Measurements from ENCODE around the gene PRMT6. TPM values are rescaled to one million over a fixed set of nuclear protein-coding genes. Genes with fewer than 3 reads are reported as not detected.
"Not testable (repeated sequence)": the region's sequence is repeated elsewhere in the genome, so short reads cannot be mapped to it uniquely, and the experiment has no call there.

The PRMT6 gene
- total and polyA plus RNA-seq, 10 donors = 10.2 to 18.9 (median 13.9) TPM

GRCh38 chr1:107079249-107079648 is 22.8 kb downstream of the PRMT6 start:
- intact Hi-C loops (cut with DNase I; ENCODE audit: low total_unique reads) = no loop called here
- 44 to 61% (median 50%) methylated on average over 1 of the region's 1 CpG for WGBS, 5 donors
- DNase-seq = no peak
- Histone ChIP-seq H3K4me1 (no peaks in the 10 kb centered on the region), H3K27ac (no peak overlapping the region), H3K27me3 (replicated peaks in 1 of 7) (no peaks in the 10 kb centered on the region), H3K4me3 (no peak overlapping the region), H3K36me3 (no peaks in the 10 kb centered on the region), H3K9me3 (peaks cover 0 to 12% (median 8%) of the 10 kb centered on the region in 8 donors)
- TF ChIP-seq, protein P1, sequence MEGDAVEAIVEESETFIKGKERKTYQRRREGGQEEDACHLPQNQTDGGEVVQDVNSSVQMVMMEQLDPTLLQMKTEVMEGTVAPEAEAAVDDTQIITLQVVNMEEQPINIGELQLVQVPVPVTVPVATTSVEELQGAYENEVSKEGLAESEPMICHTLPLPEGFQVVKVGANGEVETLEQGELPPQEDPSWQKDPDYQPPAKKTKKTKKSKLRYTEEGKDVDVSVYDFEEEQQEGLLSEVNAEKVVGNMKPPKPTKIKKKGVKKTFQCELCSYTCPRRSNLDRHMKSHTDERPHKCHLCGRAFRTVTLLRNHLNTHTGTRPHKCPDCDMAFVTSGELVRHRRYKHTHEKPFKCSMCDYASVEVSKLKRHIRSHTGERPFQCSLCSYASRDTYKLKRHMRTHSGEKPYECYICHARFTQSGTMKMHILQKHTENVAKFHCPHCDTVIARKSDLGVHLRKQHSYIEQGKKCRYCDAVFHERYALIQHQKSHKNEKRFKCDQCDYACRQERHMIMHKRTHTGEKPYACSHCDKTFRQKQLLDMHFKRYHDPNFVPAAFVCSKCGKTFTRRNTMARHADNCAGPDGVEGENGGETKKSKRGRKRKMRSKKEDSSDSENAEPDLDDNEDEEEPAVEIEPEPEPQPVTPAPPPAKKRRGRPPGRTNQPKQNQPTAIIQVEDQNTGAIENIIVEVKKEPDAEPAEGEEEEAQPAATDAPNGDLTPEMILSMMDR (IDR thresholded peaks at IDR 0.05 in 8 of 11, conservative IDR thresholded peaks at IDR 0.05 in 3 of 11) = no peak
- TF ChIP-seq POLR2A (IDR thresholded peaks at IDR 0.05) (no peak), POLR2AphosphoS5 (IDR thresholded peaks at IDR 0.05) (no peak)

GRCh38 chr1:107081102-107081501 is 24.6 kb downstream of the PRMT6 start:
- no peaks in the 10 kb centered on the region for H3K36me3 ChIP-seq
- no peaks in the 10 kb centered on the region for H3K4me1 ChIP-seq
- H3K27ac ChIP-seq = no peak overlapping the region
- no peak for DNase-seq
- intact Hi-C loops (cut with DNase I; ENCODE audit: low total_unique reads) = no loop called here
- H3K4me3 ChIP-seq = no peak overlapping the region
- H3K27me3 ChIP-seq (replicated peaks in 1 of 7) = no peaks in the 10 kb centered on the region
- 45 to 68% (median 59%) methylated on average over 2 of the region's 2 CpGs for WGBS, 5 donors
- peaks cover 0 to 30% (median 26%) of the 10 kb centered on the region in 8 donors for H3K9me3 ChIP-seq
- TF ChIP-seq POLR2A (IDR thresholded peaks at IDR 0.05) (no peak), POLR2AphosphoS5 (IDR thresholded peaks at IDR 0.05) (no peak)
- TF ChIP-seq, protein P1 (IDR thresholded peaks at IDR 0.05 in 8 of 11, conservative IDR thresholded peaks at IDR 0.05 in 3 of 11) = no peak

GRCh38 chr1:107091418-107091817 is 34.9 kb downstream of the PRMT6 start:
- Histone ChIP-seq H3K27ac (no peak overlapping the region), H3K36me3 (no peaks in the 10 kb centered on the region), H3K9me3 (peaks cover 0 to 7% (median under 1%) of the 10 kb centered on the region in 8 donors), H3K4me3 (no peak overlapping the region), H3K4me1 (no peaks in the 10 kb centered on the region), H3K27me3 (replicated peaks in 1 of 7) (no peaks in the 10 kb centered on the region)
- no peak for DNase-seq
- TF ChIP-seq, protein P1 (IDR thresholded peaks at IDR 0.05 in 8 of 11, conservative IDR thresholded peaks at IDR 0.05 in 3 of 11) = no peak
- no peak for TF ChIP-seq POLR2A (IDR thresholded peaks at IDR 0.05)
- TF ChIP-seq POLR2AphosphoS5 (IDR thresholded peaks at IDR 0.05) = no peak
- intact Hi-C loops (cut with DNase I; ENCODE audit: low total_unique reads) = no loop called here
- 84 to 95% (median 89%) methylated on average over 1 of the region's 1 CpG for WGBS, 5 donors

DNA sequence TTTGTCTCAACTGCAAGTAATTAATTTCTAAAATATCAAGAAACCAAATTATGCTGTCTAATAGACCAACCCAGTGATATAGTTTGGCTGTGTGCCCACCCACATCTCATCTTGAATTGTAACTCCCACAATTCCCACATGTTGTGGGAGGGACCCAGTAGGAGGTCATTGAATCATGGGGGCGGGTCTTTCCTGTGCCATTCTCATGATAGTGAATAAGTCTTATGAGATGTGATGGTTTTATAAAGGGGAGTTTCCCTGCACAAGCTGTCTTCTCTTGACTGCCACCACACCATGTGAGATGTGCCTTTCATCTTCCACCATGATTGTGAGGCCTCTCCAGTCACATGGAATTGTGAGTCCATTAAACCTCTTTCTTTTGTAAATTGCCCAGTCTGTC is 36.9 kb downstream of the PRMT6 start:
- H3K4me1 ChIP-seq; intact Hi-C loops (cut with DNase I; ENCODE audit: low total_unique reads); H3K36me3 ChIP-seq; H3K4me3 ChIP-seq; H3K9me3 ChIP-seq; H3K27me3 ChIP-seq (replicated peaks in 1 of 7); H3K27ac ChIP-seq; DNase-seq: not testable (repeated sequence)
- 61 to 93% (median 79%) methylated on average over 1 of the region's 1 CpG for WGBS, 5 donors

DNA sequence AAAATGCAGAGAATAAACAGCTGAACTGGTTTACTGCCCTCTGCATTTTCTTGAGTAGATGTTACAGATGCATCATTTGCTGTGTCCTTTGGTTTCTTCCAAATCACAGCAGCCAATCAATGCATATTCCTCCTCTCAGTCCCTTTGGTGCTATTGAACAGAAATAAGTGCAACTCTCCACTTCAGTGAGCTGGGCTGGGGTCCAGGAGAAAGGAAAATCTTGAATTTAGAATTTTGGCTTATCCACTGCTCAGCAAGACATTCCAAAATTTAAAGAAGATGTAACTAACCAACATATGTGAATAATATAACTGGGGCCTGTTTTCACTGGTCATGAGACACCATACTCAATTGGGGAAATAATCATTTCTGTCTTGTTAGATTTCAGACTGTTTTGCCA is 39.2 kb downstream of the PRMT6 start:
- H3K27me3 ChIP-seq (replicated peaks in 1 of 7) = no peaks in the 10 kb centered on the region
- no peak for DNase-seq
- intact Hi-C loops (cut with DNase I; ENCODE audit: low total_unique reads) = no loop called here
- TF ChIP-seq, protein P1 (IDR thresholded peaks at IDR 0.05 in 8 of 11, conservative IDR thresholded peaks at IDR 0.05 in 3 of 11) = no peak
- TF ChIP-seq POLR2A (IDR thresholded peaks at IDR 0.05) (no peak), POLR2AphosphoS5 (IDR thresholded peaks at IDR 0.05) (no peak)
- no peak overlapping the region for H3K27ac ChIP-seq
- H3K4me1 ChIP-seq = no peaks in the 10 kb centered on the region
- H3K4me3 ChIP-seq = no peak overlapping the region
- no peaks in the 10 kb centered on the region for H3K36me3 ChIP-seq
- no peaks in the 10 kb centered on the region for H3K9me3 ChIP-seq

All from spleen (tissue), 11 donors.